HG02840 (cell line): ENCODE results near the gene NPTX1.

Experiments
- ATAC-seq: cut with Tn5 transposase; IDR thresholded peaks from one replicate; pipeline ENCODE4 v1.9.1; 2021; ENCODE audit warnings: mild to moderate bottlenecking, moderate library complexity, moderate number of reproducible peaks; ENCODE audit not compliant: unreplicated experiment, low FRiP score

The NPTX1 gene

DNA sequence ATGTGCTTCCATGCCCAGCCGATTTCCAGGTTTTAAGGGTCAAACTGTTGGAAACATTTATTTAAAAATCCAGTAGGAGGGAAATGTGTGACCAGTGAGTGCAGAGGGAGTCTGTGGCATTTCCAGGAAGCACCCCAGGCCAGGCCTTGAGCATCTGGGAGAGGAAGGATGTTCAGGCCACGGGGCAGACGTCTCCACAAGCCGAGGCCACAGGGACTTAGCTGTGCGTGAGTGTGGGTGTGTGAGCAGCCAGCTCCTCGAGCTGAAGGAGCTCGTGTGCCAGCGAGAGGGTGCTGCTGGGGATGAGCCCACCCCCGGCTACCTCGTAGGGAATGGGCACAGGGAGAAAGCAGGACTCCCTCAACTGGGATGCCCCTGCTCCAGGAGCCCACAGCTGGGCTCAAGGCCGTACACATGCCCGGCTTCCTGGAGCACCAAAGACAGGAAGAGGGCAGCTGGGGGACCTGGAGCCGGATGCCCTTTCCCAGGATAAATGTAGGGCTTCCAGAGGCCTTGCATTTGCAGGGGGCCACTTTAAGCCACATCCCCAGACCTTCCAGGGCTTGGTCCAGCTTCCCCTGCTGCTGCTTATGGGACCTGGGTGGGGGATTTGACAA lies 12.5 kb downstream of the NPTX1 start:
- ATAC-seq: no peak

DNA sequence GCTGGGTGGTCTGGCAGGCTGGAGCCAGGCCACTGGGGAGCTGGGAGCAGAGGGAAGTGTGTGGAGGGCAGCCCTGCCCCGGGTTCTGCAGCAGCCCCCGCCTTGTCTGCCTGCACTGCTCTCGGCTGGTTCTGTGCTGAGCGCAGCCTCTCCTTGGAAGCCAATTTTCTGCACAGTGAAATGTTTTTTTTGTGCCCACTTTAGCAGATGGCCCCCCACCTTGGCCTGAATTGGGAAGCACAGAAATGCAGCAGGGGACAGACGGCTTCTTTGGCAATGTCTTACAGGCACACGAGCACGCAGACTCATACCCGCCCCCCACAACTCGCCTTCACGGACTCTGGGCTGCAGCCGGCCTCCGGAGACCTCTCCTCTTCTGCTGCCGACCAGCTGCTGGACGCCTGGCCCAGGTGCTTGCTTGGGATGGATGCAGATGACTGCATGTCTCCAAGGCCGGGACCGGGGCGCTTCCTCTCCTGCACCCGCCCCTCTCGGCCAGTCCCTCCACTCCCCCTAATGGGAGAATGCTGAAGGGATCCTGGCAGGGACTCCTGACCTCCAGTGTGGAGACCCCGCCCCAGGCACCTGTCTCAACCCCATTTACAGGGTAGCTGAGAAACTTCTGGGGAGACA lies 14.8 kb downstream of the NPTX1 start:
- no peak for ATAC-seq

DNA sequence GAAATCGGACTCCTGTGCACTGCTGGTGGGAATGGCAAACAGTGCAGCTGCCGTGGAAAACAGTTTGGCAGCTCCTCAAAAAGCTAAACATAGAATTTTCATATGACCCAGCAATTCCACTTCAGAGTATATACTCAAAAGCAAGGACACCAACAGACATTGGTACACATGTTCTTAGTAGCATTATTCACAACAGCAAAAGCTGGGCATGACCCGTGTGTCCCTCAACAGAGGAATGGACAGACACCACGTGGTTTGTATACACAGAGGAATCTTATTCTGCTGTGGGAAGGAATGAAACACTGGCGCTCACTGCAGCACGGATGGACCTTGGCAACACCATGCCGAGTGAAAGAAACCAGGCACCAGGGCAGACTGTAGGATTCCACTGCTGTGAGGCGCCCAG lies 16.0 kb downstream of the NPTX1 start:
- no peak for ATAC-seq

DNA sequence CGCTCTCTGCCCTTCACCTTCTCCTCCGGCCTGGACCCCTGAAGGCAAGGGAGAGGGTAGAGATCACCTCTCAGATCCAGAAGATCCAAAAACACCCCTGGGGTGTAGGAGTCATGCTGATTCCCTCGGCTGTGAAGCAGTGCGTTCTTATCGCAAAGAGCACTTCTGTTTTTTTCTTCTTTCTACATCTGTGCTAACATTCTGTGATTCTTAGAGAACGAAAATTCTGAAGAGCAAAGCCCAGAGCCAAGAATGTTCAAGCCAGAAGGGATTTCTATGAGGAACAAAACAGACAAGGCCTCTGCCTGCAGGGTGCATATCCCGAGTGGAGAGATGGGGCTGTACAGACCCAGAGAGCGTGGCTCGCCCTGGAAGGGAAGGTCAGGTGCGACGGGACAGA lies 17.2 kb downstream of the NPTX1 start:
- no peak for ATAC-seq

DNA sequence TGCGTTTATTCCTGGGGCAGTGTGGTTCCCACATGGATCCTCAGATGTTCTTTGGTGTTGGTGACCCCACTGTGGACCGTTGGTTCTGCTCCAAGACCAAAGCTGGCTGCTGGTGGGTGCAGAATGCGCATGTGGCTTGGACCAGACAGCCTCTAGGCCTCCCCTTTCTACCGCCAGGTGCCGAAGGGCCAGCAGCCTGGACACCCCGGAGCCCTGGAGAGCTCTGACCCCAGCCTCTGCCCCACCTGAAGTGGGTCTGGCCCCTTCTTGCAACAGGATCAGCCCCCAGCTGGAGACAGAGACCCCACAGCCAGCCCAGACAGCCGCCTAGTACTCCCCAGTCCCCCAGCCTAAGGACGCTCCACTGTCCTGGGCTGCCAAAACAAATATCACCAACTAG lies 18.4 kb downstream of the NPTX1 start:
- no peak for ATAC-seq

DNA sequence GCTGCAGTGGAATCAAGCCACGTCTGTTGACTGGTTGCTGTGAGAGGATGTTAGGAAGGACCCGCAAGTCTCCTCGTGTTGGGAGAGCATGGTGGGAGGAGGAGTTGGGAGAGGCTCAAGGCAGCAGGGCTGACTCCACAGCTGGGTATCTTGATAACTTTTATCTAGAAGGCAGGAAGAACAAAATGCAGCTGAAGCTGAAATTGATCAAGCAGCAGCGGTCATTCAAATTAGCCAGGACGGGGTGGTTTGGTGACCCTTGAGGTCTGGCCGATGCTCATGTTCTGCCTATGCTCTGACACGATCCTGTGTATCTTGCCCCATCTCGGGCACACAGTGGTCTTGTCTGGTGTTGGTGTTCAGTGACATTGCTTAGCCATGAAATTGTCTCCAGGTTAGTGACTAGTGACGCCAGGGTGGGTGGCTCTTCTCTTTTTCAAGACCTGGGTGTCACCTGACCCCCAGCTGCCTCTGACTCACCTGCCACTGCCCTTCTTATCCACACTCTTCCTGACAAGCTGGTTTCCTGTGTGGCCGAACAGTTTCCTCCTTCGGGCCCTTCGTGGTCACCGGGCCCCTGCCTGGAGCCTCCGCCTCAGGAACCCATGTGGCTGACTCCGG lies 19.1 kb downstream of the NPTX1 start:
- ATAC-seq: no peak

DNA sequence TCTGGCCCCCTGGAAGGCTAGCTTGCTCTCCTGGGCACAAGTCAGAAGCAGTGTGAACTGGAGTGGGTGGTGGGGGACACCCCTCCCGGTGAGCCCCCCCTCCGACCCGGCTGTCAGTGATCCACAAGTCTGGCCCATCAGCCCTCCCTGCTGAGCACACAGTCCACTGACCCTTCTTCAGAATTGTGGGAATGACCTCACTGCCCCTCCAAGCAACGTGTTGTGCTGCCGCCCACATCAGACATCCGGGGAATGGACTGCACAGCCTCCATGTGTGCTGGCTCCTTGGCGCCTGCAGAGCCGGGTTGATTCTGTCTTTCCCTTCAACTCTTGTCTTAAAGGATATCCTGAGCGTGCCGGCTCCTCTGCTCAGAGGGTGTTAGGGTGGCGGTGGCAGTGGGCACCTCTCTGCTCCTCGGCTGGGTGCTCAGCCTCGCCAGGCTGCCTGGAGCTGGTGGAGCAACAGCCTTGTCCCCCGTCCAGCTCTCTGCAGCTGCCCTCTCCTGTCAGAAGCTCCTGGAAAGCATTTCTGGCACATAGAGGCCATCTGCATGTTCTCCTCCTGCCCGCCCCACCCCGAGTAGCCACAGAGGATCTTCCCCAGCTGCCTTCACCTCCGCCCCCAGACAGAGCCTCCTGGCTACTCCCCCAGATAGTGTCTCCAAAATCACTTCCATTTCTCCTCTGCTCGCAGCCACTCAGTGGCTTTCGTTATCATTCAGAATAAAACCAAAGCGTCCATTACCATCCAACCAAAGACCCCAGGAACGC lies 19.8 kb downstream of the NPTX1 start:
- no peak for ATAC-seq

DNA sequence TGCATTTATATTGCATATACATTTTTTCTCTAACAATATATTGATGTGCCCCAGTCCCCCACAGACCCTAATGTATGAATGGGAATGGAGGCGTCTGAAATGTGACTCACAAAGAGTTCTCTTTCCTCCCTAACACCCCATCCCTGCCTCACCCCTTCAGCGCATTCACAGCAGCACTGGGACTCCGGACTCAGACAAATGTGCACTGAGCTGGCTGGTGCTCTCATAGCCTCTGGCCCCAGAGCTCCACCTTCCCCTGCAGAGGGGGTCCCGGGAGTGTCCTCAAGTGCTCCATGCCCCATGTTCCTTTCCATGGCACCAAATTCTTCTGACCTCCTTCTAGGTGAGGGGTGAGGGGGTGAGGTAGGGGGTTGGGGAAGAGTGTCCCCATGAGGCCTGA lies 20.6 kb downstream of the NPTX1 start:
- ATAC-seq: no peak

DNA sequence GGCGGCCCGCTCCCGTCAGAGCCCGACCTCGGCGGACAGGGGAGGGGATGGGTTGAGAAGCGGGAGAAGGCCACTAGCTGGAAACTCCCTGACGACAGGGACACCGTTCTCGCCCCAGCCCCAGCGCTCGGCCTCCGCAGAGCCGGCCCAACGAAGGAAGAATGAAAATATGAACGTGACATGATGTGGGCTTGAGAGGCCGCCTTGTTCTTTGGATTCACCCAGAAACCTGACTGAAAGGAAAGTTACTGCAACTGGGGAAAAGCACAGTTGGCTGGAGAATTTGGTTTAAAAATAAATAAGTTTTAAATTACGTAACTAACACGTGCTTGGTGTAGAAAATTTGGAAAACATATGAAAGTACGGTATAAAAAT lies 21.1 kb downstream of the NPTX1 start:
- ATAC-seq: no peak

DNA sequence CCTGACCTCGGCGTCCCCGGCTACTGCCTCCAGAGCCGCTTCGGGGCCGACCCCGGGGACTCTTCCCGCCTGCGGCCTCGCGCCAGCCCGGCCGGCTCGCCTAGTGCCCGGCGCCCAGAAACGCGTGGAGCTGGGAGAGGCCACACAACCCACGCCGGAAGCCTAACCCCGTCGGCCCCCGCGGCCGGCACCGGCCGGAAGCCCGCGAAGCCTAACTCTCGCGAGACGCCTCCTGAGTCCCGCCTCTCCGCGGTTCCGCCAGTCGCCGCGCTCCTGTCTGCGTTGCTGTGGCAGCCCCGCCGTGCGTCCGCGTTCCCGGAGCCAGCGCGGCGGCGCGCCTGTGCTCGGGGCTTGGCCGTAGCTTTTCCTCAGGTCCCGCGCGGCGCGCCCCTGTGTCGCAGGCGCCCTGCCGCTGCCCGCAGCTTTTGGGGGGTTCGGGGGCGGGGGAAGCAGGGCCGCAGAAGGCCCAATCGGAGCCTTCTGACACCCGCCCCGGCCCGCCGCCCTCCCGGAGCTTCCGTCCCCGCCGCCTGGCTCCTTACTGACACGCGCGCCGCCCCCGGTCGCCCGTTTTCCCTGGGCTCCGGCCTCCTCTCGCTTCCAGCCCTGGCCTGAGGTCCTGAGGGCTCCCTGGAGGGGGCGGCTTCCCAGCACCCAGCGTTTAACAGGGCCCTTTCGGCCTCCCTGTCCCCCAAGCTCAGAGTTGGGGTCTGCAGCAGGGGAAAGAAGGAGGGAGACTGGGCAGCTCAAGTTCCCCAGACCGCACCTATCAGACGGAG lies 21.7 kb downstream of the NPTX1 start:
- ATAC-seq: peak; percentile 81

DNA sequence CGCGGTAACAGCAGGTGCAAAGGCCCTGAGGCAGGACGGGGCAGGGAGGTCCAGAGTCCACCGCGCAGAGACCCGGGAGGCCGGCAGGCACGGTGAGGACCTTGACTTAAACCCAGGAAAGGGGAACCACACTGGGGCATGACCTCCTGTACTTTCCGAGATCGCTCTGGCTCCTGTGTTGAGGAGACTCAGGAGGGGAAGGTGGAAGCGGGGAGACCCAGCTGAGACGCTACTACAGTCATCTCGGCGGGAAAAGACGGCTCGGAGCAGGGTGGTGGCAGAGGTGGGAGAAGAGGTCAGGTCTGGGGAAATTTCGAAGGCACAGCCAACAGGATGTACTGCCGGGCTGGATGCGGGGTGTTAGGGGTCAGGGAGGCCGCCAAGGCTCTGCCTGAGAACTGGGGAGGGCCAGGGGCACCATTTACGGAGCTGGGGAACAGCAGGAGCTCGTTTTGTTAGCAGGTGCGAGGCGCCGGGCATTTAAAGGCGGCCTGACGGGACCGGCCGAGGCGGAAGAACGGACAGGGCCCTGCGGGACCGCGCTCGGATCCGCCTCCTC lies 22.3 kb downstream of the NPTX1 start:
- ATAC-seq: no peak

DNA sequence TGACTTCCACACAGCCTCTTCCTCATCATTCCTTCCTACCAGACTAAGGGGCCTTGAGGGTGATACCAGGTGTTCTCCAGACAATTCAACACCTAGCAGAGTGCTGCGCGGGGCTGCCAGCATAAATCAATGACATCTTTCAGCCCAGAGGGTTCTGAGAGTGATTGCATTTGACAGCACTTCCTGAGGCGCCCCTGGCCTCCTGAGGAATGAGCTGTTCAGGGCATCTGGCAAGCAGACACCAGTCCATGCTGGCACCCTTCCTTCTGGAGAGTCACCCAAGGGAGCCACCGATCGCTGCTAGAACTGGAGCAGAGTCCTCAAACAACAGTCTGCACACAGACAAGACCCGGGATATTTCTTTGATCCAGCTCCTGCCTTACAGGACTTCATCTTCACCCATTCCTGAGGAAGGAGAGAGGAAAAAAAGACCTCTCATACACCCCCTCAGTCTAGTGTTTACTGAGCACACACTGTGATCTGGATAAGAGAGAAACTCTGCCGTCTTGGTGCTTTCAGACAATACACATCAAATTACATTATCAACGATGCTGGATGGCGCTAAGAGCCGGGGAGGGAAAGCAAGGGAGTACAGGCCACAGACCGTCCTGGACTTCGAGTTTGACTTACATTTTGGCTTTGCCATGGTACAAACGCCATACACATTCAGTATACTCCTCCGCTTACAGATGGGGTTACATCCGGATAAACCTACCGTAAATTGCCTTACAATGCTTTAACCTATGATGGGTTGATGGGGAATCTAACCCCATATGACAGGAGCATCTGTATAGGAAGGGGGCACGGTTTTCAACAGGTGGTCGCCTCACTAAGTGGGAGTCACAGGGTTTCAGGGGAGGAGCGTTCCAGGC lies 23.0 kb downstream of the NPTX1 start:
- ATAC-seq: no peak

DNA sequence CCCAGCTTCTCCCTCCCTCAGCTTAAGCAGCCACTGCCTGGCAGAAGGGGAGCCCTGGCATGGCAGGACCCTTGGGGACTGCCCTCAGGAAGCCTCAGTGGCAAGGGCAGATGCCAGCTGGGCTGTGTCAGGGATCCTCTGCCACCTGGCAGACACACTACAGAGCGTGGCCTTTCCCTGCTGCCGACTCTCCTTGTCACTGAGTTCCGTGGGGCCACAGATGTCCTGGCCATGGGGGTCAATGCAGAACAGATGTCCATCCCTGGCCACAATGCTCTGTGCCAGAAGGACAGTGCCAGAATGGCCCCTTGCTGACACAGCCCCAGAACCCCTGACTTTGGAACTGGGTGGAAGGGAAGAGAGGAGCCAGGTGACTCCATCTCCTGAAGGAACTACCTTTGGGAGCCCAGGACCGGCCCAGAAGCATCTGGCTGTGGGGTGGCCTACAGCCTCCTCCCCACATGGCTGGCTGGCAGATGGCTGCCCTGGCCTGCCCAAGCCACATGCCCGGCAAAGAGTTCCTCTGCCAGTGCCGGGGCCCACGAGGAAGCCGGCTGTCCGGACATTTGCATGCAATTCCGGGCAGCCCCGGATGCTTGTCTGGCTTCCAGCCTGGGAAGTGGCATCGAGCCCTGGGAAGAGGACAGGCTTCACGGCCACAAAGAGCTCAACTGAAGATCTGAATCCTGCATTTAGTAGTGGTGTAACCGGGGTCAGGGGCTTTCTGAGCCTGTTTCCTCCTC lies 24.1 kb downstream of the NPTX1 start:
- ATAC-seq: no peak

DNA sequence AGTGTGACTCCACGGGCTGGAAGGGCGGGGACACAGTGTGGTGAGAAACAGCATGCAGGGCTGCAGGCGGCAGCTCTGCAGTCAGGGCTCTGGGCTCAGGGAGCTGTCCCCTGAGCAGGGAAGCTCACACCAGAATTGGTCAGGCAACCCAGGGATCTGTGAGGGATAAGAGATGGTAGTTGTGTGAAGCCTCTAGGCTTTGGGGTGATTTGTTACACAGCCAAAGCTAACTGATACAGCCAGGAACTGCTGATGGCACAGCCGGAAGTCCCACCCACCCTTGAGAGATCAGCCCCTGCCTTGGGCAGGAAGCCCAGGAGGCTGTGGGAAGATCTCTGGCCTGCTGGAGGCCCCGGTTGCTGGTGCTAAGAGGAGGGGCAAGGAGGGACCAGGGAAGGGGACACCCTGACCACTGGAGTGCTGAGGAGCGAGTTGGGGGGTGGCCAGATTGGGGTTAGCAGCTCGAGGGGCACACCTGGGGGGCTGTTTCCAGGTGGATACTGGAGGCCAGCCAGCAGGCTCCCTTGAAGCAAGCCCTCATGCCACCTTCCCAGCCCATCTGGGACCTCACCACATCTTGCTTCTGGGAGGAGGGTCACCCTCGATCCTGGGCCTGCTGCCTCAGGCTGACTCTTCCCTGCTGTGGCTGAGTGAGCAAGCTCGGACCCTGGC lies 25.2 kb downstream of the NPTX1 start:
- ATAC-seq: no peak

DNA sequence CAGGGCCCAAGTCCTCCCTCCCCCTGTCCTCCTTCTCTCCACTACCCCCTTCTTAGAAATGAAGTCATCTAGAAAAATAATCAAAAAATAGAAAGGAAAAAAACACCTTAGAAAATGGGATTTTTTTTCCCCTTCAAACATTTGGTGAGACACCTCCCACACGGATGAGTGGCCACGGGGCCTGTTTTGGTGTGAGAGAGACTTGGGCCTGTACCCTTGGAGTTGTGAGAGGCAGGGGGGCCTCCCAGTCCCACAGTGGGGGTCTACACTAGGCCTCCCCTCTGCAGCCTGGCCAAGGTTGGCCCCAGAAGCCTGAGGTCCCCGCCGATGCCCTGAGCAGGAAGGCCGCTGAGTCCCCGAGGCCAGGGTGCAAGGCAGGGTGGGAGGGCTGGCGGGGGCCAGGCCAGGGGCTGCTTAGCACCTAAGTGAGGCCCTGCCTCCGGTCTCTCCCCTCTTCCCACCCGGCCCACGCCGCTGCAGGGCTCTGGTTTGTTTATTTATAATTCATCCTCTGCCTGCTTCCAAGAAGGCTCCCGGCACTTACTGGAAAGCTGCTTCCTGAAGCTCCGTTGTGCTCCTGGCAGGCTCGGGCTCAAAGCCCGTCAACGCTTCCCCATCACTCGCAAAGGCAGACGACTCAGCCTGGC lies 26.4 kb downstream of the NPTX1 start:
- no peak for ATAC-seq

DNA sequence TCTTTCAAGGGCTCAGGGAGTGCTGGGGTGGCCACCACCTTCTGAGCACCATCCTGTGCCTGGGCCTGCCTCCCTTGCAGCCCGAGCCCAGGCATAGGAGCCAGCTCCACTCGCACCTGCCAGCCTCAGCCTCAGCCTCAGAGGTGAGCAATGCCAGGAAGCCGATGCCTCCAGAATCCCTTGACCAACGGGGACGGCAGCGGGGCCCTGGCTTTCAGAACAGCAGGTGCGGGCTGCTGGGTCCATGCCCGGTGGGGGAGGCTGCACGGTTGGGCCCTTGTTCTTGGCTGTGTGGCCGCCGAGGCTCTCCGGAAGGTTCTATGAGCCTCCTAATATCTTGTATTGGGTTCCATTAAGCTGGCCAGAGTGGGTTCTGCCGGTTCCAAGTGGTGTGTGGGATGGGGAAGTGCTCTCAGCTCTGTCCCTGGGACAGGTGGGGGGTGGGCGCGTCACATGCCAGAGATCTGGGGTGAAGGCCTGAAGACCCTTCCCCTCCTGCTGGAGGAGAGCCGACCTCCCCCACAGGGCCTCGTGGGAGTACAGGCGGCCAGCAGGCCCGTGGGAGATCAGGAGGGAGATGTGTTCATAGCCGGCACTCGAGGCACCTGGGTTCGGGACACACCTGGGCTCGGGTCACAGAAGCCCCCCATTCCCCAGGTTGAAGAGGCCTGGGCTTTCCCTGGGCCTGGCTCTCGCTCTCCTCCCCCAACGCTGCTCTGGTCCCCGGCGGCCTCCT lies 27.0 kb downstream of the NPTX1 start:
- ATAC-seq: no peak

DNA sequence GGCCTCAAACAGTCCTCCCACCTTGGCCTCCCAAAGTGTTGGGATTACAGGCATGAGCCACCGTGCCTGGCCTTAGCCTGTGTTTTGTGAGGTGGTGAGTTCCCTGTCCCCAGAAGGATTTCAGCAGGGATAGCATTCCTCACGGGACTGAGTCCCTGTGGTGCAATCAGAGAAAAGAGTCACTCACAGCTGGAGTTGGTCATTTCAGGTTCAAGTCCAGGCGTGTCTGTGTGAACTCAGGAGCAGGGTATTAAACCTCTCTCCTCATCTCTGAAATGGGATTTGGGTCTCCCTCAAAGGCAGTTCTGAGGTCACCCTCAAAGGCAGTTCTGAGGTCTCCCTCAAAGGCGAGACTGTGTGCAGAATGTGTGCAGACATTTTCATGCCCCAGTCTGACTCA lies 28.6 kb downstream of the NPTX1 start:
- no peak for ATAC-seq
